ENCODE measurements around the gene B3GALNT1.
A peak's percentile ranks its signal among the peaks of the same experiment; 100 is the strongest.
"Not testable (repeated sequence)": the region's sequence is repeated elsewhere in the genome, so short reads cannot be mapped to it uniquely, and the experiment has no call there.

Gene B3GALNT1

DNA sequence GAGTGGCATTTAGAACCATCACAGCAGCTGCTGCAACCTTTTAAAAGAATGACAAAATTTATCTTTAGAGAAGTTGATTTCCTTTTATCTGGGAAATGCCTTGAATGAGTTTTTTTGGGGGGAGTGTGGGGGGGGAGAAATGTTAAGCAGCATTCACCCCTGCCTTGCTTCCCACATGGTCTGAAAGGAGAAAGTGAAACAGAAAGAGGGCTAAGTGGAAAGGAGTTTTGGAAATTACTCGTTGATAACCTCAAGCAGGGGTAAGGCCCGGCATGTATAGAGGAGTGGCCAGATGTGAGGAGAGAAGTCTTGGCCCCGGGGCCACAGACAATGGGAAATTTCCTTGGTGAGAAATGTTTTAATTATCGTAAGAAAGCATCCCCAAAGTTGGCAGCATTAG, 23.5 kb downstream of the B3GALNT1 start:
- no peak for DNase-seq (ENCODE audit: low spot score)

DNA sequence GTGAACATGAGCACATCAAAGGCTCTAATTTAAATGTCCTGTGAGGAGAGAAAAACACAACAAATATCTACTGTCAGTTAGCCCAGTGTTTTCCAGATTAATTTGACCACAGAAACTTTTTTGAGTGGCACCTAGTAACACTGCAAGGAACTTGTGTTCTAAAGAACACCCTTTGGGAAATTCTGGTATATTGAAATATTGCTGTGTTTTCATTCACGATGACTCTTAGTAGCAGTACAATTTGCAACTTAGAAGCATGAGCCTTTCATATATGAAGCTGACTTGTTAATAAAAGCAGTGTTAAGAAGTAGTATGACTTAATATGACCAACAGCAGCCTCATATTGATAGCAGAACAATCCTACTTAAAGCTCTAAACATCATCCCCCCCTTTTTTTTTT, 32.0 kb downstream of the B3GALNT1 start:
- DNase-seq (ENCODE audit: low spot score) = no peak

GRCh38 chr3:161072751-161073150, 32.4 kb downstream of the B3GALNT1 start:
- DNase-seq (ENCODE audit: low spot score) = no peak

- no peak for DNase-seq (ENCODE audit: low spot score)
Observed at GRCh38 chr3:161072211-161072621, 32.9 kb downstream of the B3GALNT1 start.

- DNase-seq (ENCODE audit: low spot score) = no peak
Observed at GRCh38 chr3:161070980-161071663, 34.0 kb downstream of the B3GALNT1 start.

- no peak for DNase-seq (ENCODE audit: low spot score)
Observed at GRCh38 chr3:161070252-161070930, 34.8 kb downstream of the B3GALNT1 start.

- peak; percentile 9 for DNase-seq (ENCODE audit: low spot score)
Observed at GRCh38 chr3:161069511-161070251, 35.5 kb downstream of the B3GALNT1 start.

GRCh38 chr3:161067335-161067734, 37.8 kb downstream of the B3GALNT1 start:
- no peak for DNase-seq (ENCODE audit: low spot score)

DNA sequence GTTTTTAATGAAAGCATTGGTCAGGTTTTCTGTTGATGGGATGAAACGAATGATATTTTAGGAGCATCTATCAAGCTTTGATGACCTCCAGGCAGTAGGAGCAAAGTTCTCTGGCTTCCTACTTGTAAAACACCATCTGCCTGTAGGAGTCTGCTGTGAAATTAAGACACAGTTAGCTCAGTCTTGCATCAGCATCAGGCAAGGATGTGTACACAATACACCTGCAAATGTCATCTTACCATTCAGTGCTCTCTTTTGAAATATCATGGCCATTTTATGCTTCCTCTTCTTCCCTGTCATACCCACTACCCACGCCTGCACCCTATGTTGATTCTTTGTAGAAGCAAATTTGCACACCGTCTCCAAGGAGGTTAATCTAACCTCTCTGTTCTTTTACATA, 38.2 kb downstream of the B3GALNT1 start:
- DNase-seq (ENCODE audit: low spot score) = no peak

GRCh38 chr3:161064413-161064812, 40.7 kb downstream of the B3GALNT1 start:
- DNase-seq (ENCODE audit: low spot score) = no peak

DNA sequence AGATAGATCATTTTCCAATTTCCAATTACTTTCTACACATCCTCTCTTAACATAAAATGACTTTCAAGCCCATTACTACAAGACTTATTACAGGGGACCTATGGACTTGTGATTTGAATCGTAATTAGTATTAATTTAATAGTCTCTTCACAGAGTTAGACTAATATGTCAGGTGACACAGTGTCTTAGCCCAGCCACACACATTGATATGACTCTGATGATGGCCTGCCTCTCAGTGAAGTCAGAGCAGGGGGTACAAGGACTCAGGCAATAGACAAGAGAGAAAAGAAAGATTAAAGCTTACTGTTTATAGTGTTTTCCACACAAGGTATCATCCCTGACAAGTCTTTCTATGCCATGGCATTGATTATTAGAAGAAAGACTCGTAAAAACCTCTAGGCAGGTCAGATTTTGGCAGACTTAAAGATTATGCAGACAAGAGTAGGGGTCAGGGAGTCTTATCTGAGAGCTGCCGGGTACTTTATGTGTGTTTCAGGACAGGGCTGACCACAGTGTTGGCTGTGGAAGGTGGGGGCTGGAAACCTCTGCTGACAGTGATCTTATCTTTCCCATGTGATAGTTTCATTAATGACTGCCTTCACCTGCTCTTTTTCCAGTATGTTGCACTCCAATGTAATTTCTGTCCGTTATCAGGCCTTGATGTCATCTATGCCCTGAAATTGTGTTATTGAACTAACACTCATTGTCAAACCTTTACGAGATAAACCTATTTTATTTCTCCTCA, 50.1 kb downstream of the B3GALNT1 start:
- no peak for DNase-seq (ENCODE audit: low spot score)

- DNase-seq (ENCODE audit: low spot score) = no peak
Observed at GRCh38 chr3:161051856-161052255, 53.3 kb downstream of the B3GALNT1 start.

DNA sequence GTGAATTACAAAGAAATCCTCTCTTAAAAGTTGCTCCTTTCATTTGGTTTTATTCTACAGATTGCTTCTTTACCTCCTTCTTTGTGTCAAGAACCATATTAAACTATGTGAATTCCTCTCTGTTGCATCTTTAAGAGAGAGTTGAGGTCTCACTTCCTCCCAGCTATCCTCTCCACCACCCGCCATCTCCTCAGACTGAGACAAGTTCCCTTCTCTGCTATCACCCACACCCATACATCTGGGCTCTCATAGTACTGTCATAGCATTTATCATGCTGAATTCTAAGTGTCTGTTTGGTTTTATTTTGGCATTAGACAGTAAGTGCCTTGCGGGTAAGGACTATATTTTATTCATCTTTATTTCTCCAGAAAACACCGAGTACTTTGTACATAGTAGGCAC, 54.2 kb downstream of the B3GALNT1 start:
- DNase-seq (ENCODE audit: low spot score) = no peak

DNA sequence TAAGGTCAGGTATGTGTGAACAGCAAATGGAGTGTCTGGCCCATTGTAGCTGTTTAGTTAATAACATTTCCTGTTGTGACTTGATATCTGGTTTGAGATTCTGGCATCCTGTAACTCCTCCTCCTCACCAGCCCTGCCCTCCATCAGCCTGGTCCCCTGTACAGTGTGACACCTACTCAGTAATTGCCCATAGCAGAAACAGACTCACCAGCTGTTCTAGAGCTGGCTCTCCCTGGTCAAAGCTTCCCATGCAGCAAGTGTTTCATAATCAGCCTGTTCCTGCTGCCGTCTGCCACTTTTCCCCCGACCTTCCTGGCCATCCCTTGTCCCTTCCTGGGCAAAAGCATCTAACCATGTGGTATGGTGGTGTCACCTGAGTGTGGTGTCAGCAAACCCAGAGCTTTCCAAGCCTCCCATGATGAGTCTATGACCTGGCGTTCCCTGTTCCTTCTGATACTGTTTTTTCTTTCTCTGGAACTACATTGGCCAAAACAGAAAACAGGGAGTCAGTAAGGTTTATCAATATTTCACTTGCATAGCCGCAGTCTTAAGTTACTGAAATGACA, 55.4 kb downstream of the B3GALNT1 start:
- DNase-seq (ENCODE audit: low spot score) = no peak

DNA sequence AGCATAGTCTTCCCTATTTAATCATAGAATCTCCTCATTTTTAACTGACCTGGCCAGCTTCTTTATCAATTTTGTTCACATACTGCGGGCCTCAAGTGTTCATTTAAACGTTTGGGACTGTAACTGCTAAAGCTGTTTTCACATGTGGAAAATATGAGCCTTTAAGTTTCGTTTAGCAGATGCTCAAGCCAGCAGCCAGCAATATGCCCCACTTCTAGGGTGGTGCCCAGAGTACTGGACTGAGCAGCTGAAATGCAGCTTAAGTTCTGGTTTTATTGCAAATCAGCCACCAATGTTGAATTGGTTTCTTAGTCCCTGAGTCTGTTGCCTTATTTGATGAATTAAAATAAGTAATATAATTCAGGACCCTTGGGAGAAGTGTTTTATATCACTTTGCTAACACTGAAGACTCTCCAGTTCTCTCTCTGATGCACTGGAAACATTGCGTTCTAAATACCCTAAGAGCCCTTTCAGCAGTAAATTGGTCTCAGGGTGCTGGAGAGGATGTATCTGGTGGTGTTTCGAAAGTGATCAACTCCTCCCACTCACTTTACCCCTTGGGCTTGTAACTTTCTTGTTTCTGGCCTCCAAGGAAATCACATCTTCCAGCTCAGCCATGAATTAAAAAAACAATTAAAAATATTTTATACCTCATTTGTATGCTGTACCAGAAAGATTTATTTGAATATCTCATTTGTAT, 61.7 kb downstream of the B3GALNT1 start:
- no peak for DNase-seq (ENCODE audit: low spot score)

DNA sequence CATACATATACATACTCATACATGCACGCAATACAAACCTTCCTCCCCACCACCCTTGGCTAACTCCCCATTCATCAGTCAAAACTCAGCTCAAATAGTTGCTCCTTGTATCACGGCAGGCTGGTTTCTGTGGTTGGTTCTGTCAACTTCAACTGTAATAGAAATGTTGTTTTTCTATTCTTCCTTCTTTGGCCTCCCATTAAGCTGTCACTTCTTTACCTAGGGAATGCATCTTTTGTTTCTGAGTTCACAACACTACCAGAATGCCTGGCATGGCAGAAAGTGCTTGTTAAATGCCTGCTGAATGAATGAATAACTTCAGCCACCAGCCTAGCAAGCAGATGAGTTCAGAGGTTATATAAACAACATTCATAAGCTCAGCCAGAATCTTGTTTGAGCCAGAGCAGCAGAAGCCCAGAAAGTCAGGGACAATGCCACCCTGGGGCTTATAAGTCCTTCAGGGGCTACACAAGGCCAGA, 63.1 kb downstream of the B3GALNT1 start:
- peak; percentile 44 for DNase-seq (ENCODE audit: low spot score)

GRCh38 chr3:161038725-161039124, 66.4 kb downstream of the B3GALNT1 start:
- no peak for DNase-seq (ENCODE audit: low spot score)

- no peak for DNase-seq (ENCODE audit: low spot score)
Observed at GRCh38 chr3:161035711-161036110, 69.4 kb downstream of the B3GALNT1 start.

GRCh38 chr3:161034913-161035550, 70.1 kb downstream of the B3GALNT1 start:
- not testable (repeated sequence) for DNase-seq (ENCODE audit: low spot score)

Measured in HuH-7.5 (cell line).